DMS 273 treated with DMSO at 0.1 percent for 48 hours (cell line): ENCODE measurements around the gene TSTD2.

ENCODE experiments used
- DNase-seq: peaks from one replicate; lab custom pipeline; 2025; lab: John Stamatoyannopoulos, UW

The TSTD2 gene

DNA sequence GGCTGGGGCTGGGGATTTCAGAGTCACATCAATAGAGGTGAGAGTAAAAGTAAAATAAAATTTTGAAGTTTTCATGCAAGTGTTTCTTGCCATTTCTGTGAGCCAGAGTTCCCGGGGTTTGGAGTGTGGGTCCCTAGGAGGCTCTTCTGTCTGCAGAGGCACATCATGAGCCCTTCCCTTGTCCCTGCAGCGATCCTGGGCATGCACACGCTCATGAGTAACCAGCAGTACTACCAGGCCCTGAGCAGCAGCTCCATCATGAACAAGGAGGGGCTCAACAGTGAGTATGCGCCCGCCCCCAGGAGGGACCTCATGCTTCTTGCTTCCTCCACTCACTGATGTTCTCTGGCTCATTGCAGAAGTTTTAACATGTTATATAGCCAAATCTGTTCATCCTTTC is 70.6 kb downstream of the TSTD2 start:
- DNase-seq, result no peak

- DNase-seq, result no peak
Observed at GRCh38 chr9:97561501-97561900, 71.7 kb downstream of the TSTD2 start.

GRCh38 chr9:97560851-97561250 is 72.3 kb downstream of the TSTD2 start:
- DNase-seq, result no peak

- DNase-seq, result no peak
Observed at GRCh38 chr9:97560154-97560553, 73.0 kb downstream of the TSTD2 start.

DNA sequence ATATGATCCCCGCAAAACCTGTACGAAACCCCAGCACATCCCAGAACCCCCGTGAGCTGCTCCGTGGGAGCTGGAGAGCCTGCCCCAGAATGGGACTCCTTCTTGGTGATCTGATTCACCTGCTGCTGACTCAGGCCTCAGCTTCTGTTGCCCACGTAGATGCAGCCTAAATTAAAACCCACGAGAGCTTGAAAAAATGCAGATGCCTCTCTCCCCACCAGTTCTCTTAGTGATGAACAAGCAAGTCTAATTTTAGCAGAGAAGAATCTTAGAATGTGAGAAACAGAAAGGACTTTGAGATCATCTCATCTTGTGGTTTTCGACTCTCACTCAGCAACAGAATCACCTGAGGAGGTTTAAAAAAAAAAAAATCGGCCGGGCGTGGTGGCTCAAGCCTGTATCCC is 74.1 kb downstream of the TSTD2 start:
- DNase-seq, result no peak

GRCh38 chr9:97558701-97559101 is 74.5 kb downstream of the TSTD2 start:
- no peak for DNase-seq

DNA sequence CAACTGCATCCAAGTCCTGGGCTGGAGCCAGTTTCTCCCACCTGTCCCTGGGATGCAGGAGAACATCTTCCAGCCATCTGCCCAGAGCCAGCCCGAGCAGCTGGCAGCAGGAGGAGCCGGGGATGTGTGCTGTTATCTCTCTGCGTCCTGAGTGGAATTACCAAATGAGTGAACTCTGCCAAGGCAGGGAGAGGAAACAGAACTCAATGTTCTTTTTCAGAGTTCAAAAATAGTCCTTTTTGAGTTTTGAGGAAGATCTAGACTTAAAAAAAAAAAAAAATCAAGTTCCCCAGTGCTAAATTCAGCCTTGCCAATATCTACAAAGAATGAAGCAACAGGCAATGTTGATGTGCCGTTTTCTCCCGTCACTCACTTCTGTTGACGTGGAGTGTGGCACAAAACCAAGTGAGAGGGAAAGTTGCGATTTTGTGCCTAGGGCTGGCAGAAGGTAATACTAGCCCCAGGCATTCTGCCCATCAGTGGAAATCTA is 75.5 kb downstream of the TSTD2 start:
- DNase-seq, result peak; percentile 55

- DNase-seq, result no peak
Observed at GRCh38 chr9:97556721-97557605, 76.2 kb downstream of the TSTD2 start.

- DNase-seq, result no peak
Observed at GRCh38 chr9:97556036-97556720, 77.0 kb downstream of the TSTD2 start.

DNA sequence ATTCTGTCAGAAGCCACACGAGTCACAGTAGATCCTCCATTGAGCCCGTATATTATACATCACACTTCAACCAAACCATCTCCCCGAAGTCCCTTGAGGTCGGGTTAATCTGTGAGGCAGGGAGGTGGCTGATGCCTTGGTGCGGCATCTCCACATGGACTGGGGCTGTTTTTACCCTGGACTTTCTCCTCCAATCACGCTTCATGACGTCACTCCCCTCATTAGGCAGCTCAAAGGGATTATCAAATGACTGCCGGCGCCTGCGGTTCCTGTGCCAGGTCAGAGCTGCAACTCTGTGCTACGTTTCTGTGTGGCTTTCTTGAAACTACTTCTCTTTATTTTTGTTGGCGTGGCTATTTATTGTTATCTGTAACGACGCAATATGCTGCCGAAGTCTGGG is 78.0 kb downstream of the TSTD2 start:
- no peak for DNase-seq

DNA sequence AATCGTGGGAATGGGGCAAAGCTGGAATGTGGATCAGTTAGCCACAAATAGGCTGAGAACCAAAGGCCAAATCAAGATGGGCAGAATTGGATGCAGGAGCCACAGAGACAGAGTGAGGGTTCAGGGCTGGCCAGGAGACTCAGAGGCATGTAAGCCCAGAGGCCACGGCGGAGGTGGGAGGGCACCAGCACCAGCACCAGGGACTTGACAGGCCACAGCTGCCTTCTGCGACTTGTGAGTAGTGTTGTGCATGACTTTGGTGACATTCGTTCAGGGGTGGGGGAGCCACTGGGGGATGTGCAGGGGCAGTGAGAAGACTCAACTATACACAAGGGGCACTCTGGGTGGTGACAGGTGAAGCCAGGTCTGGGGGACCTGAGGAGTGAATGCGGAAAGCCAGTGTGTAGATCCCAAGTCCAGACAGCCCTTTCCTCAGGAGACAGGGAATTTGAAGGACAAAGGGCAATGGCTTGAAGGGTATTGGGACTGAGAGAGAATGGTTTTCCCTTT is 78.5 kb downstream of the TSTD2 start:
- no peak for DNase-seq

GRCh38 chr9:97553841-97554240 is 79.3 kb downstream of the TSTD2 start:
- DNase-seq, result no peak

- DNase-seq, result no peak
Observed at GRCh38 chr9:97553141-97553540, 80.0 kb downstream of the TSTD2 start.

GRCh38 chr9:97551308-97551707 is 81.9 kb downstream of the TSTD2 start:
- no peak for DNase-seq

GRCh38 chr9:97550386-97550785 is 82.8 kb downstream of the TSTD2 start:
- DNase-seq, result no peak
